Testis (tissue), 3 donors: ENCODE data around the gene AP2A2. TPM values are rescaled to one million over a fixed set of nuclear protein-coding genes. Genes with fewer than 3 reads are reported as not detected.
"Not testable (repeated sequence)": the region's sequence is repeated elsewhere in the genome, so short reads cannot be mapped to it uniquely, and the experiment has no call there.

ENCODE experiments used
- DNase-seq: peaks from one replicate; pipeline ENCODE4 v3.0.0-alpha.2; 2019
- H3K27ac ChIP-seq, 2 donors: fragments of 200-600 bp; sonication (generic); one replicate each; pipeline ENCODE4 v1.5.1; 2019
- H3K27me3 ChIP-seq: fragments of 200-600 bp; sonication (generic); one replicate; pipeline ENCODE4 v1.5.1; 2019
- H3K36me3 ChIP-seq: fragments of 200-600 bp; sonication (generic); one replicate; pipeline ENCODE4 v1.5.1; 2017; ENCODE audit warnings: low read depth; ENCODE audit errors: missing control alignments
- H3K4me1 ChIP-seq: fragments of 200-600 bp; sonication (generic); one replicate; pipeline ENCODE4 v1.5.1; 2019
- H3K4me3 ChIP-seq, 2 donors: fragments of 200-600 bp; sonication (generic); one replicate each; pipeline ENCODE4 v1.5.1; 2017 to 2019
- H3K9me3 ChIP-seq: fragments of 200-600 bp; sonication (generic); one replicate; pipeline ENCODE4 v1.5.1; 2017
- CTCF ChIP-seq, 3 experiments: fragments of 450-650 bp in 2 of 3; fragments of 200-600 bp in 1 of 3; sonication (generic) in 1 of 3; IDR thresholded peaks; one replicate each; pipeline ENCODE4 v1.5.1; 2016 to 2019; ENCODE audit warnings: antibody characterized with exemption in 3 of 3, mild to moderate bottlenecking in 2 of 3, moderate library complexity in 1 of 3
- POLR2A ChIP-seq: fragments of 450-650 bp; IDR thresholded peaks from one replicate; pipeline ENCODE4 v1.6.1; 2017; ENCODE audit warnings: antibody characterized with exemption, mild to moderate bottlenecking, moderate library complexity
- WGBS, 2 donors: methylation state at CpG; one replicate each; pipeline ENCODE4 v1.1.5; 2018; 5-methylcytosine and 5-hydroxymethylcytosine counted together
- intact Hi-C: fragments of 100-400 bp; cut with DNase I; formaldehyde crosslinking; loops from one replicate; pipeline ENCODE4 v1.15.1; 2023; ENCODE audit warnings: low total_unique reads
- polyA plus RNA-seq: library from polyadenylated mRNA; stranded (reverse); fragments of 350-450 nt; fragmentation: Illumina TruSeq; extraction: RNeasy Lipid Tissue Mini Kit (QIAGEN cat#74804); gene quantifications from one replicate; pipeline ENCODE4 v1.2.3, GENCODE V29; 2014; ENCODE audit warnings: low read depth, low replicate concordance; ENCODE audit not compliant: insufficient read depth
- total RNA-seq, 2 donors: library from RNA; depleted of rRNA; stranded (reverse); fragments of >200 nt; gene quantifications; one replicate each; pipeline ENCODE4 v1.2.3, GENCODE V29; 2016

The AP2A2 gene
- total and polyA plus RNA-seq, 3 donors from 2014 or later: 82.0 to 106 (median 95.0) TPM

- no peak for TF ChIP-seq CTCF (IDR thresholded peaks at IDR 0.05)
- no peak for TF ChIP-seq POLR2A
- no peaks in the 10 kb centered on the region for H3K36me3 ChIP-seq
Measured at GRCh38 chr11:972523-973211, 47.0 kb downstream of the AP2A2 start.

GRCh38 chr11:973237-973636 is 47.6 kb downstream of the AP2A2 start:
- Histone ChIP-seq H3K9me3 (no peaks in the 10 kb centered on the region), H3K4me1 (peaks cover 6% of the 10 kb centered on the region), H3K27ac (no peak overlapping the region), H3K36me3 (no peaks in the 10 kb centered on the region), H3K4me3 (no peak overlapping the region), H3K27me3 (no peaks in the 10 kb centered on the region)
- TF ChIP-seq CTCF (IDR thresholded peaks at IDR 0.05) (no peak), POLR2A (no peak)
- intact Hi-C loops: no loop called here
- no peak for DNase-seq
- WGBS, 2 donors: 92 to 96% methylated on average over 9 to 11 of the region's 11 CpGs

More at GRCh38 chr11:972523-973211, 47.0 kb downstream of the AP2A2 start:
- 93 to 97% methylated on average over 16 to 26 of the region's 26 CpGs for WGBS, 2 donors
- intact Hi-C loops: no loop called here
- H3K4me3 ChIP-seq: no peak overlapping the region
- no peaks in the 10 kb centered on the region for H3K9me3 ChIP-seq
- no peaks in the 10 kb centered on the region for H3K27me3 ChIP-seq
- no peak overlapping the region for H3K27ac ChIP-seq
- DNase-seq: no peak
- peaks cover 6% of the 10 kb centered on the region for H3K4me1 ChIP-seq

GRCh38 chr11:975376-975775 is 49.7 kb downstream of the AP2A2 start:
- DNase-seq, H3K9me3 ChIP-seq, H3K36me3 ChIP-seq, H3K27me3 ChIP-seq, H3K4me3 ChIP-seq, H3K4me1 ChIP-seq, H3K27ac ChIP-seq, intact Hi-C loops: not testable (repeated sequence)
- WGBS, 2 donors: 90% methylated on average over 37 to 41 of the region's 41 CpGs

- DNase-seq: no peak
- no peaks in the 10 kb centered on the region for H3K36me3 ChIP-seq
- WGBS, 2 donors: 82 to 87% methylated on average over 5 to 15 of the region's 15 CpGs
Measured at GRCh38 chr11:975827-976226, 50.2 kb downstream of the AP2A2 start.

More at GRCh38 chr11:975827-976226, 50.2 kb downstream of the AP2A2 start:
- TF ChIP-seq CTCF (IDR thresholded peaks at IDR 0.05): no peak
- TF ChIP-seq POLR2A: no peak
- intact Hi-C loops: no loop called here
- Histone ChIP-seq H3K9me3 (no peaks in the 10 kb centered on the region), H3K27ac (no peak overlapping the region), H3K4me1 (peaks cover 6% of the 10 kb centered on the region), H3K4me3 (no peak overlapping the region), H3K27me3 (no peaks in the 10 kb centered on the region)
